ENCODE results near the gene GBF1. TPM values are rescaled to one million over a fixed set of nuclear protein-coding genes. Genes with fewer than 3 reads are reported as not detected.

Gene GBF1
- total and polyA plus RNA-seq, 2 donors (not counting 1 experiment from before 2014, with no cell fraction given), result 20.8 to 39.3 TPM

DNA sequence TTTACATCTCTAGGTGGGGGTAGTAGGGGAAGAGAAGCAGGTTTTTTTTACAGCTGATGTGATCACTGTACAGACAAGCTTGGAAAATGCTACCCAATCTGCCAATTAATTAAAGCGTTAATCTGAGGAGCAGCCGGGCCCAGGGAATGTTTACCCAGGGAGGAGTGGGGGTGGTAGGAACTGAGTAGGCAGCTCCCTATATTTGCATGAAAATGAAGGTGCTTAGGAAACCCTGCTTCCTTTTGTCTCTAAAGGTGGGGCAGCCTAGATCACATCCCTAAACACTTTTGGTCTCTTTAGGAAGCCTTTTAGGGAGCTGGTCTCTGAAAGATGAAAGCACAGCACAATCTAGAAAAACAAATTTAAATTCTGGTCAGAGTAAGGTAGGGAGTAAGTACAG, 97.1 kb downstream of the GBF1 start:
- H3K9ac ChIP-seq (ENCODE audit: low read length), result no peak overlapping the region
- TF ChIP-seq, protein P1, sequence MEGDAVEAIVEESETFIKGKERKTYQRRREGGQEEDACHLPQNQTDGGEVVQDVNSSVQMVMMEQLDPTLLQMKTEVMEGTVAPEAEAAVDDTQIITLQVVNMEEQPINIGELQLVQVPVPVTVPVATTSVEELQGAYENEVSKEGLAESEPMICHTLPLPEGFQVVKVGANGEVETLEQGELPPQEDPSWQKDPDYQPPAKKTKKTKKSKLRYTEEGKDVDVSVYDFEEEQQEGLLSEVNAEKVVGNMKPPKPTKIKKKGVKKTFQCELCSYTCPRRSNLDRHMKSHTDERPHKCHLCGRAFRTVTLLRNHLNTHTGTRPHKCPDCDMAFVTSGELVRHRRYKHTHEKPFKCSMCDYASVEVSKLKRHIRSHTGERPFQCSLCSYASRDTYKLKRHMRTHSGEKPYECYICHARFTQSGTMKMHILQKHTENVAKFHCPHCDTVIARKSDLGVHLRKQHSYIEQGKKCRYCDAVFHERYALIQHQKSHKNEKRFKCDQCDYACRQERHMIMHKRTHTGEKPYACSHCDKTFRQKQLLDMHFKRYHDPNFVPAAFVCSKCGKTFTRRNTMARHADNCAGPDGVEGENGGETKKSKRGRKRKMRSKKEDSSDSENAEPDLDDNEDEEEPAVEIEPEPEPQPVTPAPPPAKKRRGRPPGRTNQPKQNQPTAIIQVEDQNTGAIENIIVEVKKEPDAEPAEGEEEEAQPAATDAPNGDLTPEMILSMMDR (IDR thresholded peaks at IDR 0.05), result no peak
- TF ChIP-seq EZH2 (IDR thresholded peaks at IDR 0.05; ENCODE audit: borderline replicate concordance, insufficient read depth, low read depth, low read length, poor library complexity, severe bottlenecking), result no peak
- POLR2A ChIA-PET, result interaction anchor here (0.7 kb wide), 1 partner anchor 142 kb away, joined by 7 read pairs; no protein-coding TSS in a partner anchor
- no peak overlapping the region for H3K27ac ChIP-seq (ENCODE audit: low read length in 2 of 2)
- H3K4me3 Mint-ChIP-seq, result no peak overlapping the region
- no peak overlapping the region for H3K4me2 ChIP-seq (replicated peaks; ENCODE audit: low read depth, low read length, poor library complexity, severe bottlenecking)
- no peaks in the 10 kb centered on the region for H3K9me3 Mint-ChIP-seq (ENCODE audit: insufficient read depth)
- ATAC-seq (ENCODE audit: low read depth) (no peak), DNase-seq (no peak)
- peaks cover 1 to 28% of the 10 kb centered on the region in 2 experiments for H3K36me3 ChIP-seq (replicated peaks in 1 of 2; ENCODE audit: control extremely low read depth in 1 of 2, control insufficient read depth in 1 of 2, extremely low read depth in 1 of 2, insufficient read depth in 2 of 2, low read length in 1 of 2)
- H3K4me3 ChIP-seq (ENCODE audit: control extremely low read depth in 1 of 5, extremely low read depth in 1 of 5, insufficient read depth in 1 of 5, low read depth in 2 of 5, low read length in 4 of 5), result no peak overlapping the region
- intact Hi-C loops (cut with micrococcal nuclease), result no loop called here
- peaks cover 3% of the 10 kb centered on the region for H3K79me2 ChIP-seq (ENCODE audit: control insufficient read depth, insufficient read depth, low read length)
- H3K27me3 Mint-ChIP-seq, result no peaks in the 10 kb centered on the region
- H3K4me1 Mint-ChIP-seq, result no peaks in the 10 kb centered on the region
- CTCF ChIA-PET, result interaction anchor here (2.5 to 4.7 kb wide), 2 partner anchors 9 to 173 kb away, joined by 7 to 37 read pairs; no protein-coding TSS in a partner anchor
- WGBS (ENCODE audit: insufficient coverage), result no CpG with 5 or more reads among the region's 2 CpGs
- no peaks in the 10 kb centered on the region for H3K27me3 ChIP-seq (replicated peaks in 1 of 4; ENCODE audit: control extremely low read depth in 1 of 4, control insufficient read depth in 3 of 4, insufficient read depth in 4 of 4, low read length in 3 of 4)
- H2AFZ ChIP-seq (ENCODE audit: insufficient read depth, low read depth, low read length, poor library complexity, severe bottlenecking), result no peak overlapping the region
- no peaks in the 10 kb centered on the region for H3K4me1 ChIP-seq (ENCODE audit: control insufficient read depth in 2 of 2, insufficient read depth in 2 of 2, low read length in 2 of 2)
- peak overlapping the region; percentile 20 for H3K27ac Mint-ChIP-seq
- H3K9me3 ChIP-seq (ENCODE audit: control extremely low read depth in 1 of 3, control insufficient read depth in 2 of 3, insufficient read depth in 1 of 3, low read length in 2 of 3), result no peaks in the 10 kb centered on the region
- peaks cover 5% of the 10 kb centered on the region for H4K20me1 ChIP-seq (ENCODE audit: control insufficient read depth, insufficient read depth, low read length, poor library complexity, severe bottlenecking)

DNA sequence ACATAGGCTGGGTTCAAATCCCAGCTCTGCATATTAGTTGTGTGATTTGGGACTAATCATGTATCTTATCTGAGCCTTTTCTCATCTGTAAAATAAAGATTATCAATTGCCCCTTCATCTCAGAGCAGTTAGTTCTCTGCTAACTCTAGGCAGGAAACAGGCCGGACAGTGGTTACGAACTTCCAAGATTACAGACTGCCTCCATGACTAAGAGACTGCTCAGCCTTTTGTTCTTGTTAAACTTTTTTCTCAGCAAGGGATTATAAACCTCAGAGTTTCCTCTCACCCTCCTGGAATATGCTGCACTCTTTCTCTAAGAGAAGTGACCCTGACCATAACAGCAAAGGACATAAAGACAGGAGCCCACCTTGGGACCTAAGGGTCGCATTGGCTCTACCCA, 97.6 kb downstream of the GBF1 start:
- POLR2A ChIA-PET, result no interaction called here
- no peak for ATAC-seq (ENCODE audit: low read depth)
- intact Hi-C loops (cut with micrococcal nuclease), result no loop called here
- 100% methylated on average over 2 of the region's 3 CpGs for WGBS (ENCODE audit: insufficient coverage)
- no peak overlapping the region for H3K4me3 Mint-ChIP-seq
- Histone ChIP-seq H3K27ac (ENCODE audit: low read length in 2 of 2) (no peak overlapping the region), H3K27me3 (replicated peaks in 1 of 4; ENCODE audit: control extremely low read depth in 1 of 4, control insufficient read depth in 3 of 4, insufficient read depth in 4 of 4, low read length in 3 of 4) (no peaks in the 10 kb centered on the region), H3K4me3 (ENCODE audit: control extremely low read depth in 1 of 5, extremely low read depth in 1 of 5, insufficient read depth in 1 of 5, low read depth in 2 of 5, low read length in 4 of 5) (no peak overlapping the region), H2AFZ (ENCODE audit: insufficient read depth, low read depth, low read length, poor library complexity, severe bottlenecking) (no peak overlapping the region), H3K9ac (ENCODE audit: low read length) (no peak overlapping the region), H3K36me3 (replicated peaks in 1 of 2; ENCODE audit: control extremely low read depth in 1 of 2, control insufficient read depth in 1 of 2, extremely low read depth in 1 of 2, insufficient read depth in 2 of 2, low read length in 1 of 2) (peaks cover 1 to 31% of the 10 kb centered on the region in 2 experiments), H3K4me2 (replicated peaks; ENCODE audit: low read depth, low read length, poor library complexity, severe bottlenecking) (no peak overlapping the region), H4K20me1 (ENCODE audit: control insufficient read depth, insufficient read depth, low read length, poor library complexity, severe bottlenecking) (peaks cover 5% of the 10 kb centered on the region), H3K9me3 (ENCODE audit: control extremely low read depth in 1 of 3, control insufficient read depth in 2 of 3, insufficient read depth in 1 of 3, low read length in 2 of 3) (no peaks in the 10 kb centered on the region), H3K79me2 (ENCODE audit: control insufficient read depth, insufficient read depth, low read length) (peaks cover 3% of the 10 kb centered on the region), H3K4me1 (ENCODE audit: control insufficient read depth in 2 of 2, insufficient read depth in 2 of 2, low read length in 2 of 2) (no peaks in the 10 kb centered on the region)
- no peak overlapping the region for H3K27ac Mint-ChIP-seq
- no peak for DNase-seq
- no peak for TF ChIP-seq EZH2 (IDR thresholded peaks at IDR 0.05; ENCODE audit: borderline replicate concordance, insufficient read depth, low read depth, low read length, poor library complexity, severe bottlenecking)
- TF ChIP-seq, protein P1 (IDR thresholded peaks at IDR 0.05), result no peak
- CTCF ChIA-PET, result interaction anchor here (0.6 to 4.7 kb wide), 4 partner anchors 8 to 173 kb away, joined by 3 to 37 read pairs (median 5); no protein-coding TSS in a partner anchor
- H3K4me1 Mint-ChIP-seq, result no peaks in the 10 kb centered on the region
- H3K9me3 Mint-ChIP-seq (ENCODE audit: insufficient read depth), result no peaks in the 10 kb centered on the region
- no peaks in the 10 kb centered on the region for H3K27me3 Mint-ChIP-seq
